ENCODE measurements around the gene SLC9A6. TPM values are rescaled to one million over a fixed set of nuclear protein-coding genes. Genes with fewer than 3 reads are reported as not detected.

Gene SLC9A6
- total RNA-seq, 1 experiment from 2014 or later: 23.9 TPM

DNA sequence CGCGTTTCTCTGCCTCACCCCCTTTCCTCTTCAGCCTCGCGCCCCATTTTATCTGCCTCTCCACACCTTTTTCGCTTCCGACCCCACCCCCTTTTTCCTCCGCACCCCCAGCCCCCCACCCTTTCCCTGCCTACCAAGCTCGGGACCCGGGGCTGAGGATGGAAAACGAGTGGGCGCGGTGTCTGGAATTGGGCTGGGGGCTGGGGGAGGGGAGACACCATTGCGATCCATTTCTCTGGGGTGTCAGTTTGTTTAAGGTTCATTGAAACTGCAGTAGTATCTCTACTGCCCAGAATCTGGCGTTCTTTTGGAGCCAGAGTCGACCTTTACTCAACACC lies 707 bp downstream of the SLC9A6 start:
- DNase-seq (ENCODE audit: low read depth in 1 of 2, low spot score in 2 of 2): no peak
- H3K4me1 ChIP-seq (replicated peaks): peaks cover 3% of the 10 kb centered on the region; the same call in 1 of the 2 replicates
- H3K9me3 ChIP-seq (replicated peaks): no peaks in the 10 kb centered on the region
- H3K4me3 ChIP-seq: peak overlapping the region; percentile 68
- H3K27me3 ChIP-seq (replicated peaks): no peaks in the 10 kb centered on the region
- no peak overlapping the region for H3K27ac ChIP-seq
- H3K36me3 ChIP-seq: no peaks in the 10 kb centered on the region

DNA sequence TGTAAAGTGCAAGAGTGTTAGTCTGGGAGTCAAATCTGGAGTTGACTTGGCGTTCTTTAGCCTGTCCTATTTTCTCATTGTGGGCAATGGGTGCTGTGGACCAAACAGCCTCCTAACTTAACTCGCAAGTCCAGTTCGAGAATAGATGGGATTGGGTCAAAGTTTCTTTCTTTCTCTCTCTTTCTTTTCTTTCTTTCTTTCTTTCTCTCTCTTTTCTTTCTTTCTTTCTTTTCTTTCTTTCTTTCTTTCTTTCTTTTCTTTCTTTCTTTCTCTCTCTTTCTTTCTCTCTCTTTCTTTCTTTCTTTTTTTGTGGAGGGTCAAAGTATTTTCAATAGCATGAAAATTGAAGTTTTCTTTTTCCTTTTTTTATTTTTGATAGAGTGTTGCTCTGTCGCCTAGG lies 3.0 kb downstream of the SLC9A6 start:
- H3K4me1 ChIP-seq (replicated peaks): peaks cover 3% of the 10 kb centered on the region; the same call in 1 of the 2 replicates
- H3K27ac ChIP-seq: no peak overlapping the region
- no peaks in the 10 kb centered on the region for H3K27me3 ChIP-seq (replicated peaks)
- no peaks in the 10 kb centered on the region for H3K9me3 ChIP-seq (replicated peaks)
- no peaks in the 10 kb centered on the region for H3K36me3 ChIP-seq
- DNase-seq (ENCODE audit: low read depth in 1 of 2, low spot score in 2 of 2): no peak
- H3K4me3 ChIP-seq: no peak overlapping the region

DNA sequence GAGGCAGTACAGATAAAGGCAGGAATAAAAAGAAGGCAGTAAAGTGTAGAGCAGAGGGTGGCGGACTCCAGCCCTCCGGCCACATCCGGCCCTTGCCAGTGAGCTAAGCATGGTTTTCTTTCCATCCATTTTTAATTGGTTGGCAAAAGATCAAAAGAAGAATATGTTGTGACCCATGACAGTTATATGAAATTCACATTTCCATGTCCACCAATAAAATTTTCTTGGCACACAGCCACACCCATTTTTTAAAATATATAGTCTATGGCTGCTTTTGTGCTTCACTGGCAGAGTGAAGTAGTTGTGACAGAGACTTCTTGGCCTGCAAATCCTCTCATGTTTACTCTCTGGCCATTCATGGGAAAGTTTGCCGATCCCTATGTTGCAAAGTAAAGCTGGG lies 29.8 kb downstream of the SLC9A6 start:
- H3K4me1 ChIP-seq (replicated peaks): no peaks in the 10 kb centered on the region
- H3K27me3 ChIP-seq (replicated peaks): no peaks in the 10 kb centered on the region
- H3K36me3 ChIP-seq: no peaks in the 10 kb centered on the region
- H3K4me3 ChIP-seq: no peak overlapping the region
- no peak overlapping the region for H3K27ac ChIP-seq
- no peaks in the 10 kb centered on the region for H3K9me3 ChIP-seq (replicated peaks)
- DNase-seq (ENCODE audit: low read depth in 1 of 2, low spot score in 2 of 2): no peak

DNA sequence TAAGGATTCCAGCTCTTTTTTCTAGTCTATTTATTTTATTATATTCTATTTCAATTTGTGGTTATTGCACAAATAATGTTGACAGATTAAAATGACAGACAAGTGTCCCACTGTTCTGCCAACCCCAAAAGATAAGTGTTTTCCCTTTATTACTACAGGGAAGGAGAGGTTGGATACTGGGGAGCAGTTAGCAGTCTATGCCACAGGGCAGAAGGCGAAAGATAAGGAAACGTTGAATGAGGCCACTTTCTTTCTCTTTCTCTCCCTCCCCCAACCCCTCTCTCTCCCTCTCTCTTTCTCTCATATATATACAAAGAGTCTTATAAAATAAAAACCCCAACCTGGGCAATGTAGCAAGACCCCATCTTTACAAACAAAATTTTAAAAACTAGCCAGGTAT lies 31.6 kb downstream of the SLC9A6 start:
- Histone ChIP-seq H3K9me3 (replicated peaks) (no peaks in the 10 kb centered on the region), H3K36me3 (no peaks in the 10 kb centered on the region), H3K27me3 (replicated peaks) (no peaks in the 10 kb centered on the region), H3K27ac (no peak overlapping the region), H3K4me3 (no peak overlapping the region), H3K4me1 (replicated peaks) (no peaks in the 10 kb centered on the region)
- no peak for DNase-seq (ENCODE audit: low read depth in 1 of 2, low spot score in 2 of 2)

- DNase-seq (ENCODE audit: low read depth in 1 of 2, low spot score in 2 of 2): no peak
- H3K36me3 ChIP-seq: no peaks in the 10 kb centered on the region
- H3K9me3 ChIP-seq (replicated peaks): no peaks in the 10 kb centered on the region
- no peak overlapping the region for H3K4me3 ChIP-seq
- no peaks in the 10 kb centered on the region for H3K27me3 ChIP-seq (replicated peaks)
- H3K4me1 ChIP-seq (replicated peaks): no peaks in the 10 kb centered on the region
- no peak overlapping the region for H3K27ac ChIP-seq
Measured at GRCh38 chrX:136019226-136019625, 34.0 kb downstream of the SLC9A6 start.

- Histone ChIP-seq H3K4me3 (no peak overlapping the region), H3K36me3 (no peaks in the 10 kb centered on the region), H3K9me3 (replicated peaks) (no peaks in the 10 kb centered on the region), H3K27me3 (replicated peaks) (no peaks in the 10 kb centered on the region), H3K4me1 (replicated peaks) (no peaks in the 10 kb centered on the region), H3K27ac (no peak overlapping the region)
- DNase-seq (ENCODE audit: low read depth in 1 of 2, low spot score in 2 of 2): no peak
Measured at GRCh38 chrX:136021160-136021559, 35.9 kb downstream of the SLC9A6 start.

DNA sequence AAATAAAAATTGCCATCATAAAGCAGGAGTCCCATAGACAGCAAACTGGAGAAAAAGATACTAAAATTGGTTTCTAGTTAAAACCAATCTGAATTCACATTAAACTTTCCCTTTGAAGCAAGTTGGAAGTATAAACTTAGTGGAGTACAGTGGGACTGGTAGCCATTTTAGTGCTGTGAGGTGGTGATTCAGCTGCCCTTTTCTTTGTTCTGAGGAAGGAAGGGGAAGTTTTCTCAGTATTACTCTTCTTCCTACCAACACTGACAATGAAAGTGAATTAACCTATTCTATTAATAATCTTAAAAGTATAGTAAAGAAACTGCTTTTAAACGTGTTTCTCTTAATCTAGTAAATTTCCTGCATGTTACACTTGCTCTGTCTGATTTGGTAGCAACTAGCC lies 36.7 kb downstream of the SLC9A6 start:
- H3K4me1 ChIP-seq (replicated peaks): no peaks in the 10 kb centered on the region
- H3K36me3 ChIP-seq: no peaks in the 10 kb centered on the region
- H3K27ac ChIP-seq: no peak overlapping the region
- no peak for DNase-seq (ENCODE audit: low read depth in 1 of 2, low spot score in 2 of 2)
- no peaks in the 10 kb centered on the region for H3K27me3 ChIP-seq (replicated peaks)
- H3K9me3 ChIP-seq (replicated peaks): no peaks in the 10 kb centered on the region
- no peak overlapping the region for H3K4me3 ChIP-seq

- Histone ChIP-seq H3K9me3 (replicated peaks) (no peaks in the 10 kb centered on the region), H3K4me3 (no peak overlapping the region), H3K27me3 (replicated peaks) (no peaks in the 10 kb centered on the region), H3K36me3 (no peaks in the 10 kb centered on the region), H3K4me1 (replicated peaks) (peaks cover 2% of the 10 kb centered on the region), H3K27ac (no peak overlapping the region)
- no peak for DNase-seq (ENCODE audit: low read depth in 1 of 2, low spot score in 2 of 2)
Measured at GRCh38 chrX:136025091-136025490, 39.9 kb downstream of the SLC9A6 start.

- no peak overlapping the region for H3K4me3 ChIP-seq
- peak in 1 of 2 experiments; percentile 48 for DNase-seq (ENCODE audit: low read depth in 1 of 2, low spot score in 2 of 2)
- H3K4me1 ChIP-seq (replicated peaks): peaks cover 14% of the 10 kb centered on the region
- H3K36me3 ChIP-seq: no peaks in the 10 kb centered on the region
- no peak overlapping the region for H3K27ac ChIP-seq
- H3K27me3 ChIP-seq (replicated peaks): no peaks in the 10 kb centered on the region
- no peaks in the 10 kb centered on the region for H3K9me3 ChIP-seq (replicated peaks)
Measured at GRCh38 chrX:136028383-136028984, 43.2 kb downstream of the SLC9A6 start.

DNA sequence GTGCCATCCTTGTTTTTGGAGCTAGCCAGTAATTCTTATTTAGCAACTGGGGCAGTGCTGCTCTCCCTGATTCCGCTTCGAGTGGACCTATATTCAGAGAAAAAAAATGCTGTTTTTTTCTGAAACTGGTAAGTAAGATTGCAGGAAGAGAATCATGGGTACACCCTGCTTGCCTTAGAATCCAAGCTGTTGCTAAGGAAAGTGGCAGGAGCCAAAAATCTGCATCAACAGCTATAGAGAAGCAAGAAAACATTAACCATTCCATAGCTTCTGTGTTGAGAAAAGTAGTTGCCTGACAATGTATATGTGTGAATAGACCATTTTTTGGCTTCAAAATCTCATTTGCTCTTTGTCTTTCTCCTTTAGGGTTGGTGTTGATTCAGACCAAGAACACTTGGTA lies 44.5 kb downstream of the SLC9A6 start:
- Histone ChIP-seq H3K27ac (peak overlapping the region; percentile 55; the same call in 1 of the 2 replicates), H3K36me3 (no peaks in the 10 kb centered on the region), H3K9me3 (replicated peaks) (no peaks in the 10 kb centered on the region), H3K4me3 (no peak overlapping the region), H3K4me1 (replicated peaks) (peaks cover 14% of the 10 kb centered on the region), H3K27me3 (replicated peaks) (no peaks in the 10 kb centered on the region)
- no peak for DNase-seq (ENCODE audit: low read depth in 1 of 2, low spot score in 2 of 2)

GRCh38 chrX:136030303-136031191 lies 45.3 kb downstream of the SLC9A6 start:
- Histone ChIP-seq H3K27ac (peak overlapping the region; percentile 55), H3K27me3 (replicated peaks) (no peaks in the 10 kb centered on the region), H3K9me3 (replicated peaks) (no peaks in the 10 kb centered on the region), H3K4me1 (replicated peaks) (peaks cover 14% of the 10 kb centered on the region), H3K36me3 (no peaks in the 10 kb centered on the region), H3K4me3 (no peak overlapping the region)
- DNase-seq (ENCODE audit: low read depth in 1 of 2, low spot score in 2 of 2): peak in 1 of 2 experiments; percentile 23

- Histone ChIP-seq H3K4me3 (no peak overlapping the region), H3K9me3 (replicated peaks) (no peaks in the 10 kb centered on the region), H3K4me1 (replicated peaks) (peaks cover 14% of the 10 kb centered on the region), H3K27me3 (replicated peaks) (no peaks in the 10 kb centered on the region), H3K27ac (no peak overlapping the region), H3K36me3 (no peaks in the 10 kb centered on the region)
- DNase-seq (ENCODE audit: low read depth in 1 of 2, low spot score in 2 of 2): no peak
Measured at GRCh38 chrX:136031626-136032025, 46.4 kb downstream of the SLC9A6 start.

- Histone ChIP-seq H3K27ac (no peak overlapping the region), H3K36me3 (no peaks in the 10 kb centered on the region), H3K4me3 (no peak overlapping the region), H3K27me3 (replicated peaks) (no peaks in the 10 kb centered on the region), H3K9me3 (replicated peaks) (no peaks in the 10 kb centered on the region), H3K4me1 (replicated peaks) (peaks cover 14% of the 10 kb centered on the region)
- no peak for DNase-seq (ENCODE audit: low read depth in 1 of 2, low spot score in 2 of 2)
Measured at GRCh38 chrX:136032370-136032769, 47.1 kb downstream of the SLC9A6 start.

GRCh38 chrX:136034668-136035067 lies 49.4 kb downstream of the SLC9A6 start:
- DNase-seq (ENCODE audit: low read depth in 1 of 2, low spot score in 2 of 2): no peak
- H3K27ac ChIP-seq: no peak overlapping the region
- H3K36me3 ChIP-seq: no peaks in the 10 kb centered on the region
- peaks cover 16% of the 10 kb centered on the region for H3K4me1 ChIP-seq (replicated peaks)
- H3K4me3 ChIP-seq: no peak overlapping the region
- no peaks in the 10 kb centered on the region for H3K9me3 ChIP-seq (replicated peaks)
- no peaks in the 10 kb centered on the region for H3K27me3 ChIP-seq (replicated peaks)
